ENCODE results near the gene VWA5A. TPM values are rescaled to one million over a fixed set of nuclear protein-coding genes. Genes with fewer than 3 reads are reported as not detected.
"Not testable (repeated sequence)": the region's sequence is repeated elsewhere in the genome, so short reads cannot be mapped to it uniquely, and the experiment has no call there.

The VWA5A gene
- total and polyA plus RNA-seq, 2 donors (not counting 1 experiment from before 2014, with no cell fraction given) = 11.9 to 22.3 TPM

- Histone ChIP-seq H3K79me2 (ENCODE audit: control insufficient read depth, insufficient read depth, low read length) (no peaks in the 10 kb centered on the region), H2AFZ (ENCODE audit: low read length) (no peak overlapping the region), H3K4me2 (ENCODE audit: extremely low read depth, insufficient read depth, low read length) (no peak overlapping the region), H3K4me1 (ENCODE audit: control insufficient read depth, extremely low read depth, insufficient read depth, low read length) (no peaks in the 10 kb centered on the region), H3K36me3 (ENCODE audit: control insufficient read depth, insufficient read depth, low read length) (no peaks in the 10 kb centered on the region), H4K20me1 (ENCODE audit: control insufficient read depth, extremely low read depth, insufficient read depth, low read length) (no peaks in the 10 kb centered on the region), H3K27ac (ENCODE audit: insufficient read depth, low read length) (no peak overlapping the region), H3K27me3 (ENCODE audit: control insufficient read depth, insufficient read depth, low read length) (no peaks in the 10 kb centered on the region), H3K9me3 (ENCODE audit: control insufficient read depth, insufficient read depth, low read depth, low read length) (no peaks in the 10 kb centered on the region), H3K9ac (ENCODE audit: insufficient read depth, low read length) (no peak overlapping the region), H3K4me3 (replicated peaks in 1 of 4; ENCODE audit: control extremely low read depth in 1 of 4, insufficient read depth in 1 of 4, low read depth in 3 of 4, low read length in 4 of 4) (no peak overlapping the region)
- TF ChIP-seq, protein P1, sequence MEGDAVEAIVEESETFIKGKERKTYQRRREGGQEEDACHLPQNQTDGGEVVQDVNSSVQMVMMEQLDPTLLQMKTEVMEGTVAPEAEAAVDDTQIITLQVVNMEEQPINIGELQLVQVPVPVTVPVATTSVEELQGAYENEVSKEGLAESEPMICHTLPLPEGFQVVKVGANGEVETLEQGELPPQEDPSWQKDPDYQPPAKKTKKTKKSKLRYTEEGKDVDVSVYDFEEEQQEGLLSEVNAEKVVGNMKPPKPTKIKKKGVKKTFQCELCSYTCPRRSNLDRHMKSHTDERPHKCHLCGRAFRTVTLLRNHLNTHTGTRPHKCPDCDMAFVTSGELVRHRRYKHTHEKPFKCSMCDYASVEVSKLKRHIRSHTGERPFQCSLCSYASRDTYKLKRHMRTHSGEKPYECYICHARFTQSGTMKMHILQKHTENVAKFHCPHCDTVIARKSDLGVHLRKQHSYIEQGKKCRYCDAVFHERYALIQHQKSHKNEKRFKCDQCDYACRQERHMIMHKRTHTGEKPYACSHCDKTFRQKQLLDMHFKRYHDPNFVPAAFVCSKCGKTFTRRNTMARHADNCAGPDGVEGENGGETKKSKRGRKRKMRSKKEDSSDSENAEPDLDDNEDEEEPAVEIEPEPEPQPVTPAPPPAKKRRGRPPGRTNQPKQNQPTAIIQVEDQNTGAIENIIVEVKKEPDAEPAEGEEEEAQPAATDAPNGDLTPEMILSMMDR (conservative IDR thresholded peaks at IDR 0.05 in 1 of 2, IDR thresholded peaks at IDR 0.05 in 1 of 2; ENCODE audit: low read depth in 1 of 2, low read length in 2 of 2) = no peak
- no peak for TF ChIP-seq EZH2 (IDR thresholded peaks at IDR 0.05; ENCODE audit: low read length, missing control alignments)
- DNase-seq (ENCODE audit: low read depth in 2 of 2) = no peak
These were observed 45.7 kb downstream of the VWA5A start for GRCh38 chr11:124160986-124161385.

- TF ChIP-seq, protein P1 (conservative IDR thresholded peaks at IDR 0.05 in 1 of 2, IDR thresholded peaks at IDR 0.05 in 1 of 2; ENCODE audit: low read depth in 1 of 2, low read length in 2 of 2) = no peak
- no peak for TF ChIP-seq EZH2 (IDR thresholded peaks at IDR 0.05; ENCODE audit: low read length, missing control alignments)
- Histone ChIP-seq H2AFZ (ENCODE audit: low read length) (no peak overlapping the region), H3K9ac (ENCODE audit: insufficient read depth, low read length) (no peak overlapping the region), H3K79me2 (ENCODE audit: control insufficient read depth, insufficient read depth, low read length) (no peaks in the 10 kb centered on the region), H3K4me1 (ENCODE audit: control insufficient read depth, extremely low read depth, insufficient read depth, low read length) (no peaks in the 10 kb centered on the region), H3K4me3 (replicated peaks in 1 of 4; ENCODE audit: control extremely low read depth in 1 of 4, insufficient read depth in 1 of 4, low read depth in 3 of 4, low read length in 4 of 4) (no peak overlapping the region), H3K27me3 (ENCODE audit: control insufficient read depth, insufficient read depth, low read length) (no peaks in the 10 kb centered on the region), H3K4me2 (ENCODE audit: extremely low read depth, insufficient read depth, low read length) (no peak overlapping the region), H4K20me1 (ENCODE audit: control insufficient read depth, extremely low read depth, insufficient read depth, low read length) (no peaks in the 10 kb centered on the region), H3K27ac (ENCODE audit: insufficient read depth, low read length) (no peak overlapping the region), H3K9me3 (ENCODE audit: control insufficient read depth, insufficient read depth, low read depth, low read length) (no peaks in the 10 kb centered on the region), H3K36me3 (ENCODE audit: control insufficient read depth, insufficient read depth, low read length) (no peaks in the 10 kb centered on the region)
- DNase-seq (ENCODE audit: low read depth in 2 of 2) = no peak
These were observed 52.6 kb downstream of the VWA5A start for GRCh38 chr11:124167826-124168231.

DNA sequence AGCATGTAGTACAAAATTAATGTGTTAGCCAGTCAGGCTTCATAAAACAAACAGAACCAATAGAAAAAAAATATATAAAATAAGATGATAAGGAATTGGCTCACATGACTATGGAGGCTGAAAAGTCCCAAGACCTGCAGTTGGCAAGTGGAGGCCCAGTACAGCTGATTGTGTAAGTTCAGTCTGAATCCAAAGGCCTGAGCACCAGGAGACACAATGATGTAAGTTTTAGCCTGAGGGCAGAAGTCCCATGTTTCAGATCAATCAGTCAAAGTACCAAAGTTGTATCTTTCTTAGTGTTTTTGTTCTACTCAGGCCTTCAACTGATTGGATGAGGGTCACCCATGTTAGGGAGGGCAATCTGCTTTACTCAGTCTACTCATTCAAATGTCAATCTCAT, 53.5 kb downstream of the VWA5A start:
- Histone ChIP-seq H3K4me2 (ENCODE audit: extremely low read depth, insufficient read depth, low read length) (no peak overlapping the region), H3K79me2 (ENCODE audit: control insufficient read depth, insufficient read depth, low read length) (no peaks in the 10 kb centered on the region), H3K4me3 (replicated peaks in 1 of 4; ENCODE audit: control extremely low read depth in 1 of 4, insufficient read depth in 1 of 4, low read depth in 3 of 4, low read length in 4 of 4) (no peak overlapping the region), H3K36me3 (ENCODE audit: control insufficient read depth, insufficient read depth, low read length) (no peaks in the 10 kb centered on the region), H3K27ac (ENCODE audit: insufficient read depth, low read length) (no peak overlapping the region), H3K4me1 (ENCODE audit: control insufficient read depth, extremely low read depth, insufficient read depth, low read length) (no peaks in the 10 kb centered on the region), H3K9ac (ENCODE audit: insufficient read depth, low read length) (no peak overlapping the region), H3K9me3 (ENCODE audit: control insufficient read depth, insufficient read depth, low read depth, low read length) (no peaks in the 10 kb centered on the region), H2AFZ (ENCODE audit: low read length) (no peak overlapping the region), H3K27me3 (ENCODE audit: control insufficient read depth, insufficient read depth, low read length) (no peaks in the 10 kb centered on the region), H4K20me1 (ENCODE audit: control insufficient read depth, extremely low read depth, insufficient read depth, low read length) (no peaks in the 10 kb centered on the region)
- no peak for DNase-seq (ENCODE audit: low read depth in 2 of 2)
- TF ChIP-seq, protein P1 (conservative IDR thresholded peaks at IDR 0.05 in 1 of 2, IDR thresholded peaks at IDR 0.05 in 1 of 2; ENCODE audit: low read depth in 1 of 2, low read length in 2 of 2) = no peak
- no peak for TF ChIP-seq EZH2 (IDR thresholded peaks at IDR 0.05; ENCODE audit: low read length, missing control alignments)

DNA sequence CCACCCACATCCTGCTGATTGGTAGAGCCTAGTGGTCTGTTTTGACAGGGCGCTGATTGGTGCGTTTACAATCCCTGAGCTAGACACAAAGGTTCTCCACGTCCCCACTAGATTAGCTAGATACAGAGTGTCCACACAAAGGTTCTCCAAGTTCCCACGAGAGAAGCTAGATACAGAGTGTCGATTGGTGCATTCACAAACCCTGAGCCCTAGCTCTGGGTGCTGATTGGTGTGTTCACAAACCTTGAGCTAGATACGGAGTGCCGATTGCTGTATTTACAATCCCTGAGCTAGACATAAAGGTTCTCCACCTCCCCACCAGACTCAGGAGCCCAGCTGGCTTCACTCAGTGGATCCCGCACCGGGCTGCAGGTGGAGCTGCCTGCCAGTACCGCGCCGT, 55.1 kb downstream of the VWA5A start:
- H2AFZ ChIP-seq (ENCODE audit: low read length); H3K27ac ChIP-seq (ENCODE audit: insufficient read depth, low read length); H3K79me2 ChIP-seq (ENCODE audit: control insufficient read depth, insufficient read depth, low read length); H4K20me1 ChIP-seq (ENCODE audit: control insufficient read depth, extremely low read depth, insufficient read depth, low read length); H3K4me1 ChIP-seq (ENCODE audit: control insufficient read depth, extremely low read depth, insufficient read depth, low read length); H3K27me3 ChIP-seq (ENCODE audit: control insufficient read depth, insufficient read depth, low read length); H3K9me3 ChIP-seq (ENCODE audit: control insufficient read depth, insufficient read depth, low read depth, low read length); H3K4me3 ChIP-seq (replicated peaks in 1 of 4; ENCODE audit: control extremely low read depth in 1 of 4, insufficient read depth in 1 of 4, low read depth in 3 of 4, low read length in 4 of 4); H3K9ac ChIP-seq (ENCODE audit: insufficient read depth, low read length); DNase-seq (ENCODE audit: low read depth in 2 of 2); H3K36me3 ChIP-seq (ENCODE audit: control insufficient read depth, insufficient read depth, low read length); H3K4me2 ChIP-seq (ENCODE audit: extremely low read depth, insufficient read depth, low read length): not testable (repeated sequence)

All from fibroblast of lung (primary cell).